ENCODE results near the gene NGRN.

Gene NGRN, protein sequence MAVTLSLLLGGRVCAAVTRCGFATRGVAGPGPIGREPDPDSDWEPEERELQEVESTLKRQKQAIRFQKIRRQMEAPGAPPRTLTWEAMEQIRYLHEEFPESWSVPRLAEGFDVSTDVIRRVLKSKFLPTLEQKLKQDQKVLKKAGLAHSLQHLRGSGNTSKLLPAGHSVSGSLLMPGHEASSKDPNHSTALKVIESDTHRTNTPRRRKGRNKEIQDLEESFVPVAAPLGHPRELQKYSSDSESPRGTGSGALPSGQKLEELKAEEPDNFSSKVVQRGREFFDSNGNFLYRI

DNA sequence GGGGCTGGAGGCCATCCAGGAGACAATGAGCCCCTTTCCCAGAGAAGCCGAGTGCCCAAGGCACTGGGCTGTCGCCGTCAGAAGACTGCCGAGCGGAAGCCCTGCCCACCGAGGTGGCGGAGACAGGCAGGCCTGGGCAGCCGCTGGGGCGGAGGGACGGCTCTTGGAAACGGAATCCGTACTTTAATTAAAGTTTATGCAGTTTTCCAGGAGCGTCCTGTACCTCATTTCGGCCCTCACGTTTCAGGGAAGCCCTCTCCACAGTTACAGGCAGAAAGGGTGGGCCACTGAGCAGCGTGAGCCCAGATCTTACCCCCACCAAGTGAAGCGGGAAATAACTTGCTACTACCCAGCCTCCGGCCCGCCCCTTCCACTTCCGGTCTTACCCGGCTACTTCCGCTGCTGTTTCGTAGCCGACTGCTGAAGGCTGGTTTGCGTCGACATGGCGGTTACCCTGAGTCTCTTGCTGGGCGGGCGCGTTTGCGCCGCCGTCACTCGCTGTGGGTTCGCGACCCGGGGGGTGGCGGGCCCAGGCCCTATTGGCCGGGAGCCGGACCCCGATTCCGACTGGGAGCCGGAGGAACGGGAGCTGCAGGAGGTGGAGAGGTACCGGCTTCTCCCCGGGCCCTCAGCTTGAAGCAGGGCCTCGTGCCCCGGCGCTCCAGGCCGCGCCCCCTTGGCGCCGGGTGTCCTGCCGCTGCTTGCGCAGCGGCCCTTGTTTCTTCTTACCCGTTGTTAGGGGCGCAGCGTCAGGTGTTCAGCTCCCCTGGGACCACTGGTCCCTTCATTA, at the start of gene NGRN:
Gene NGRN, plus strand, starts transcription at position 402 of the 790 bp plus-strand sequence. Its CDS starts 41 bp downstream, at position 443.
- Histone ChIP-seq H3K27ac (ENCODE audit: low read depth, low read length, poor library complexity, severe bottlenecking) (peak within 1 kb of the TSS; percentile 65), H3K4me3 (ENCODE audit: low read depth, low read length, poor library complexity, severe bottlenecking) (peak within 1 kb of the TSS; percentile 90), H3K9me3 (ENCODE audit: low read length) (no peaks in the 10 kb centered on the region), H3K4me1 (ENCODE audit: insufficient read depth, low read length, severe bottlenecking) (peaks cover 39% of the 10 kb centered on the region), H3K4me2 (ENCODE audit: low read length) (peak within 1 kb of the TSS; percentile 81), H3F3A (ENCODE audit: insufficient read depth, low read length) (no peaks in the 10 kb centered on the region), H3K9ac (ENCODE audit: low read length) (peak within 1 kb of the TSS; percentile 86), H3K9me2 (ENCODE audit: low read depth, low read length) (no peaks in the 10 kb centered on the region), H3K36me3 (ENCODE audit: insufficient read depth, low read length) (peaks cover 28% of the 10 kb centered on the region), H3K27me3 (ENCODE audit: insufficient read depth, low read length) (no peaks in the 10 kb centered on the region), H2AFZ (ENCODE audit: low read length) (no peak within 1 kb of the TSS), H4K20me1 (ENCODE audit: insufficient read depth, low read length) (no peaks in the 10 kb centered on the region), H3K79me2 (ENCODE audit: insufficient read depth, low read length) (peaks cover 35% of the 10 kb centered on the region)
- TF ChIP-seq, protein P1, sequence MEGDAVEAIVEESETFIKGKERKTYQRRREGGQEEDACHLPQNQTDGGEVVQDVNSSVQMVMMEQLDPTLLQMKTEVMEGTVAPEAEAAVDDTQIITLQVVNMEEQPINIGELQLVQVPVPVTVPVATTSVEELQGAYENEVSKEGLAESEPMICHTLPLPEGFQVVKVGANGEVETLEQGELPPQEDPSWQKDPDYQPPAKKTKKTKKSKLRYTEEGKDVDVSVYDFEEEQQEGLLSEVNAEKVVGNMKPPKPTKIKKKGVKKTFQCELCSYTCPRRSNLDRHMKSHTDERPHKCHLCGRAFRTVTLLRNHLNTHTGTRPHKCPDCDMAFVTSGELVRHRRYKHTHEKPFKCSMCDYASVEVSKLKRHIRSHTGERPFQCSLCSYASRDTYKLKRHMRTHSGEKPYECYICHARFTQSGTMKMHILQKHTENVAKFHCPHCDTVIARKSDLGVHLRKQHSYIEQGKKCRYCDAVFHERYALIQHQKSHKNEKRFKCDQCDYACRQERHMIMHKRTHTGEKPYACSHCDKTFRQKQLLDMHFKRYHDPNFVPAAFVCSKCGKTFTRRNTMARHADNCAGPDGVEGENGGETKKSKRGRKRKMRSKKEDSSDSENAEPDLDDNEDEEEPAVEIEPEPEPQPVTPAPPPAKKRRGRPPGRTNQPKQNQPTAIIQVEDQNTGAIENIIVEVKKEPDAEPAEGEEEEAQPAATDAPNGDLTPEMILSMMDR (IDR thresholded peaks at IDR 0.05; ENCODE audit: low read length) = no peak

DNA sequence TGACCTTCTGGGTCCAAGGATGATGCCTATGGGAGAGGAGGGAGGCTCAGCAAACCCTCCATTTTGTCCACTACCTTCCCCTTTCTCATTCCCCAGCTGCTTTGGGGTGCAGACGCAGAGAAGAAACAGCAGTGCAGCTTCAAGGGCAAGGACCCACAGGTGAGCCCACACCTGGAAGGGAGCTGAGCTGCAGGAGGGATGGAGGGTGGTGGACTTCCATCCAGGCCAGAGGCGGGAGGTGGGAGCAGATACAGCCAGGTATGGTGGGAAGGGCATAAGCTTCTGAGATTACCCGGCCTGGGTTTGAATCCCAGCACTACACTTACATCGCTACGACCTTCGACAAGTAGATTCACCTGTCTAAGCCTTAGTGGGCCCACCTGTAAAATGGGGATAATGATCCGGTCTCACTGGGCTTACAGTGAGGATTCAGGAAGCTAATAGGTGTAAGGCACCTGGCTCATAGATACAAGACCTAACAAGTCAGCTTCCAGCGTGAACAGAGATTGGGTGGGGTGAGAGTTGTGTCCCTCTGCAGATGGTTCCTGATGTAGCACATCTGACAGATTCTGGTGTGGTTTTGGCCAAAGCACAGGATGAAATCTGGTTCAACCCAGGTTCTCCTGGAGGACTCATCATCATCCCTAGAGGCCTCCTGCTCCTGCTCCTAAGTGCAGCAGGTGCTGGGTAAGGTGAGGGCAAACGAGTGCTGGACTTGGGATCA, 47.6 kb upstream of the NGRN start:
- H3K9ac ChIP-seq (ENCODE audit: low read length) = no peak overlapping the region; the same call in 1 of the 2 replicates

DNA sequence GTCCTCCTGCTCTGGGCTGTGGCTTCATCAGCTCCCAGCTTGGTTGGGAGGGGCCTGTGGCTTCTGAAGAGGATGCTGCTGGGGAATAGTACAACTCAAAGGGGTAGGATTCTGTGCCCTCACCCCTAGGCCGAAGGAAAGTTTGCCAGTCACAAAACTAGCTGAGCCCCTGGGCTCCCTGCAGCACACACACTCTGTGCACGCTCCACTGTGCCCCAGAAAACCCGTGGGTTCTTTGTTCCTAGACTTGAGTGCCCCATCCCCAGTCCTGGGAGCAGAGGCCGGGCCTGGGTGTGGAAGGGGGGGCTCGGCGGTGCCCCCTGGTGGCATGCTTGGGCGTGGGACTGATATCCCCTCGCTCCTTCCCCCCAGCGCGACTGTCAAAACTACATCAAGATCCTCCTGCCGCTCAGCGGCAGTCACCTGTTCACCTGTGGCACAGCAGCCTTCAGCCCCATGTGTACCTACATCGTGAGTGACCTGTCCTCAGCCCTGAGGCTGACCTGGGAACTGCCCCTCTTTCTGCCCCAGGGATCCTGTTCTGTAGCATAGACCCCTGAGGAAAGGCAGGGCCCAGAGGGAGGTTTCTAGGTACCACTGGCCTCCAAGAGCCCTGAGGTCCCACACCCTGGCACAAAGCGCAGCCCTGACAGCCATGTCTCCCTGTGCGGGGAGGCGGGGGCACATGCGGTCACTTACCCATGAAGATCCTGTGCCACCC, 45.9 kb upstream of the NGRN start:
- no peaks in the 10 kb centered on the region for H3K9me2 ChIP-seq (ENCODE audit: low read depth, low read length)
- H3K27me3 ChIP-seq (ENCODE audit: insufficient read depth, low read length) = no peaks in the 10 kb centered on the region
- H4K20me1 ChIP-seq (ENCODE audit: insufficient read depth, low read length) = no peaks in the 10 kb centered on the region
- H3K27ac ChIP-seq (ENCODE audit: low read depth, low read length, poor library complexity, severe bottlenecking) = no peak overlapping the region
- no peak for TF ChIP-seq EZH2 (IDR thresholded peaks at IDR 0.05; ENCODE audit: borderline replicate concordance, low read length)
- TF ChIP-seq, protein P1 (IDR thresholded peaks at IDR 0.05; ENCODE audit: low read length) = peak; percentile 93
- H3K4me1 ChIP-seq (ENCODE audit: insufficient read depth, low read length, severe bottlenecking) = peaks cover 36% of the 10 kb centered on the region
- no peak overlapping the region for H3K4me3 ChIP-seq (ENCODE audit: low read depth, low read length, poor library complexity, severe bottlenecking)
- H3K36me3 ChIP-seq (ENCODE audit: insufficient read depth, low read length) = peaks cover 37% of the 10 kb centered on the region
- no peak overlapping the region for H3K4me2 ChIP-seq (ENCODE audit: low read length)
- H3K9me3 ChIP-seq (ENCODE audit: low read length) = no peaks in the 10 kb centered on the region
- H3K79me2 ChIP-seq (ENCODE audit: insufficient read depth, low read length) = no peaks in the 10 kb centered on the region
- H3F3A ChIP-seq (ENCODE audit: insufficient read depth, low read length) = no peaks in the 10 kb centered on the region
- no peak overlapping the region for H3K9ac ChIP-seq (ENCODE audit: low read length)
- H2AFZ ChIP-seq (ENCODE audit: low read length) = no peak overlapping the region

More for the DNA sequence above, 47.6 kb upstream of the NGRN start:
- Histone ChIP-seq H3K9me2 (ENCODE audit: low read depth, low read length) (no peaks in the 10 kb centered on the region), H2AFZ (ENCODE audit: low read length) (no peak overlapping the region), H3K4me1 (ENCODE audit: insufficient read depth, low read length, severe bottlenecking) (peaks cover 54% of the 10 kb centered on the region), H3K9me3 (ENCODE audit: low read length) (no peaks in the 10 kb centered on the region), H3K27me3 (ENCODE audit: insufficient read depth, low read length) (no peaks in the 10 kb centered on the region), H3K4me2 (ENCODE audit: low read length) (no peak overlapping the region), H3K27ac (ENCODE audit: low read depth, low read length, poor library complexity, severe bottlenecking) (peak overlapping the region; percentile 68), H3K36me3 (ENCODE audit: insufficient read depth, low read length) (peaks cover 20% of the 10 kb centered on the region), H3F3A (ENCODE audit: insufficient read depth, low read length) (no peaks in the 10 kb centered on the region), H3K4me3 (ENCODE audit: low read depth, low read length, poor library complexity, severe bottlenecking) (no peak overlapping the region), H4K20me1 (ENCODE audit: insufficient read depth, low read length) (no peaks in the 10 kb centered on the region), H3K79me2 (ENCODE audit: insufficient read depth, low read length) (no peaks in the 10 kb centered on the region)
- TF ChIP-seq EZH2 (IDR thresholded peaks at IDR 0.05; ENCODE audit: borderline replicate concordance, low read length) = no peak

All from OCI-LY1 (cell line).